HG03521 (cell line): ENCODE results near the gene RYK.

ENCODE experiments used
- ATAC-seq: cut with Tn5 transposase; IDR thresholded peaks from one replicate; pipeline ENCODE4 v1.9.1; 2021; ENCODE audit warnings: mild to moderate bottlenecking, moderate library complexity; ENCODE audit not compliant: unreplicated experiment

RYK gene

GRCh38 chr3:134155446-134155845 is 95.2 kb downstream of the RYK start:
- no peak for ATAC-seq

- no peak for ATAC-seq
Observed at GRCh38 chr3:134153761-134154160, 96.9 kb downstream of the RYK start.

GRCh38 chr3:134150476-134150875 is 100.2 kb downstream of the RYK start:
- ATAC-seq, result no peak

- no peak for ATAC-seq
Observed at GRCh38 chr3:134149286-134149685, 101.4 kb downstream of the RYK start.

- ATAC-seq, result no peak
Observed at GRCh38 chr3:134148534-134148933, 102.1 kb downstream of the RYK start.

GRCh38 chr3:134147411-134147810 is 103.2 kb downstream of the RYK start:
- ATAC-seq, result no peak

- ATAC-seq, result no peak
Observed at GRCh38 chr3:134146666-134147065, 104.0 kb downstream of the RYK start.

GRCh38 chr3:134145183-134145582 is 105.5 kb downstream of the RYK start:
- no peak for ATAC-seq

- ATAC-seq, result no peak
Observed at GRCh38 chr3:134144694-134145093, 106.0 kb downstream of the RYK start.

- no peak for ATAC-seq
Observed at GRCh38 chr3:134143828-134144401, 106.7 kb downstream of the RYK start.

GRCh38 chr3:134136604-134137003 is 114.1 kb downstream of the RYK start:
- no peak for ATAC-seq

- ATAC-seq, result no peak
Observed at GRCh38 chr3:134134698-134135415, 115.8 kb downstream of the RYK start.

GRCh38 chr3:134134240-134134639 is 116.4 kb downstream of the RYK start:
- ATAC-seq, result no peak

- ATAC-seq, result no peak
Observed at GRCh38 chr3:134132961-134133360, 117.7 kb downstream of the RYK start.

GRCh38 chr3:134126153-134126552 is 124.5 kb downstream of the RYK start:
- no peak for ATAC-seq

GRCh38 chr3:134114726-134115125 is 135.9 kb downstream of the RYK start:
- ATAC-seq, result no peak

- ATAC-seq, result no peak
Observed at GRCh38 chr3:134111616-134112015, 139.0 kb downstream of the RYK start.

GRCh38 chr3:134110963-134111362 is 139.7 kb downstream of the RYK start:
- no peak for ATAC-seq
